GM12873 (cell line): ENCODE measurements around the gene CLDN7.

ENCODE experiments used
- TF ChIP-seq, protein P1 (sequence below): IDR thresholded peaks from 2 replicates; pipeline ENCODE4 v1.5.1; 2012; ENCODE audit warnings: low read depth, mild to moderate bottlenecking, moderate library complexity, low read length, control low read depth; ENCODE audit not compliant: insufficient read depth; ENCODE audit errors: missing control alignments

The CLDN7 gene

DNA sequence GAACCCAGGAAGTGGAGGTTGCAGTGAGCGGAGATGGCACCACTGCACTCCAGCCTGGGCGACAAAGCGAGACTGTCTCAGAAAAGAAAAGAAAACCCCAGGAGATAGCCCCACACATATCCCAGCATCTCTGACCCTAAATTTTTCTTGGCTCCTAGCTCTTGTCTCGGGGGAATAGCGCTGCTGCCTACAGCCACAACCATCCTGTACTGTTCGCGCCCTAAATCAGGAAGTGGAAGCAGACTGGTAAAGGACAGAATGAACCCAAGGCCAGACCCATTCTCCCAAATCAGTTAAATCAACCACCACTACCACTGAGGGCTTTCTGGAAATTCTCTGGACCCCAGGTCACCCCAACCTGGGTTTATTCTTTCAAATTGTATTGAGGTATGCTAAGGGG lies 12.4 kb downstream of the CLDN7 start:
- TF ChIP-seq, protein P1, sequence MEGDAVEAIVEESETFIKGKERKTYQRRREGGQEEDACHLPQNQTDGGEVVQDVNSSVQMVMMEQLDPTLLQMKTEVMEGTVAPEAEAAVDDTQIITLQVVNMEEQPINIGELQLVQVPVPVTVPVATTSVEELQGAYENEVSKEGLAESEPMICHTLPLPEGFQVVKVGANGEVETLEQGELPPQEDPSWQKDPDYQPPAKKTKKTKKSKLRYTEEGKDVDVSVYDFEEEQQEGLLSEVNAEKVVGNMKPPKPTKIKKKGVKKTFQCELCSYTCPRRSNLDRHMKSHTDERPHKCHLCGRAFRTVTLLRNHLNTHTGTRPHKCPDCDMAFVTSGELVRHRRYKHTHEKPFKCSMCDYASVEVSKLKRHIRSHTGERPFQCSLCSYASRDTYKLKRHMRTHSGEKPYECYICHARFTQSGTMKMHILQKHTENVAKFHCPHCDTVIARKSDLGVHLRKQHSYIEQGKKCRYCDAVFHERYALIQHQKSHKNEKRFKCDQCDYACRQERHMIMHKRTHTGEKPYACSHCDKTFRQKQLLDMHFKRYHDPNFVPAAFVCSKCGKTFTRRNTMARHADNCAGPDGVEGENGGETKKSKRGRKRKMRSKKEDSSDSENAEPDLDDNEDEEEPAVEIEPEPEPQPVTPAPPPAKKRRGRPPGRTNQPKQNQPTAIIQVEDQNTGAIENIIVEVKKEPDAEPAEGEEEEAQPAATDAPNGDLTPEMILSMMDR: no peak

DNA sequence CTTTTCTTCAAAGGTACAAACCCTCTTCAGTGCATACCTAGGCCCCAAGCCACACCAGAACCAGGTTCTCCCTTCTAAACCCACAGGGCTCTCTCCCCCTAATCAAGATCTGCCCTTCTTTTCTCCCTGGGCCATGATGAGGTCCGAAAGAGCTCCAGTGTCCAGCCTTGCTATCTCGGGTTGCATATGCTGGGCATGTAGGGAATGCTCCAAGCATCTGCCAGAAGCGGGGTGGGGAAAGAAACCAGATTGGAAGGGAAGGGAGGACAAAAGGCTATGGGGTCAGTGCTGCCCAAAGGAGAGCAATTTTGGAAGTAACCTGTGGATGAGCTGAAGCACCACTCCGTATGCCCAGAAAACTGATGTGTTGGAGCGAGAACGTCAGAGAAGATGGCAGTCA lies 13.1 kb downstream of the CLDN7 start:
- TF ChIP-seq, protein P1: no peak

DNA sequence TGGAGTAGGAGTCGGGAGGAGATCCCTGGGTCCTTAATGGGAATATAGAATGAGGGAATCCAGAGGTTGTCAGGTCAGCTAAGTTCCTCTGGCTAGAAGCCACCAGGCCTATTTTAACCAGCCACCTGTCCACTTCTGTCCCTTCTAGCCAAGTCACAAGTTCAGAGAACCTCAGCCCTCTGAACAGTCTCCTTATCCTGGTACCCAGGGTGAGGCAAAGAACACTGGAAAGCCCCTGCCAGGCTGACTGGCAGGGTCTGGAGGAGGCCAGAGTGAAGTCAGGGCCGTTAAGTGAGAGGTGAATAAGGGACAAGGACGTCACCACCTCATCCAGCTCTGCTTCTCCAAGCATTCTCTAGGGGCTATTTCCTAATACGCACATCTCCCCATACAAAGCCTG lies 13.5 kb downstream of the CLDN7 start:
- TF ChIP-seq, protein P1: no peak

DNA sequence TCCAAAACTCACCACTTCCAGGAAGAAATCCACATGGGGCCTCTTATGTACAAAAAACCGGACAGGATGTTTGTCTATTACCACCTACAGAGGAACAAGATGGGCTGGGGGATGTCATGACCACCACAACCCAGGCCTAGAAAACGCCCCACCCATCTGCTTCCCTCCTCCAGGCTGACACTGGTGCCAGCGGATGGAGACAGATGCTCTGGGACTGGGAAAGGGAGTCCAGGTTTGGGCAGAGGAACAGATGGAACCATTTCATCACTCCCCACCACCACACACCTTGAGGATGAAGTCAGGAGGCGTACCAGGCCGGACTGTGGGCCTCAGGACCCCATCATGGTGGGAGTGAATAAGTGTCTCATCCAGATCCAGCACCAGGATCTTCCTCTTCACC lies 15.5 kb downstream of the CLDN7 start:
- TF ChIP-seq, protein P1: no peak

DNA sequence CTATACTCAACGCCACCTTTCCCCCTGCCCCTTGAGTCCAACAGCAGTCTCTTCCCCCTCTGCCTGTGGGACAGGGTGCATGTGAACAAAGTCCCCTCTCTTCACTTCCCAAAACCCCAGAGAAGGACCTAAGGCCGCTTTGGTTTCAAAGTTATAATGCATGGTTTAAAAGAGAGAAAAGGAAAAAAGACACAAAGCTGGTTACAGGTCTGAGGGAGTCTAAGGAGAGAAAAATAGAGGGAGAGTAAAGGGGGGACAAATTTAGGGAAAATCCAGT lies 18.9 kb downstream of the CLDN7 start:
- TF ChIP-seq, protein P1: no peak

DNA sequence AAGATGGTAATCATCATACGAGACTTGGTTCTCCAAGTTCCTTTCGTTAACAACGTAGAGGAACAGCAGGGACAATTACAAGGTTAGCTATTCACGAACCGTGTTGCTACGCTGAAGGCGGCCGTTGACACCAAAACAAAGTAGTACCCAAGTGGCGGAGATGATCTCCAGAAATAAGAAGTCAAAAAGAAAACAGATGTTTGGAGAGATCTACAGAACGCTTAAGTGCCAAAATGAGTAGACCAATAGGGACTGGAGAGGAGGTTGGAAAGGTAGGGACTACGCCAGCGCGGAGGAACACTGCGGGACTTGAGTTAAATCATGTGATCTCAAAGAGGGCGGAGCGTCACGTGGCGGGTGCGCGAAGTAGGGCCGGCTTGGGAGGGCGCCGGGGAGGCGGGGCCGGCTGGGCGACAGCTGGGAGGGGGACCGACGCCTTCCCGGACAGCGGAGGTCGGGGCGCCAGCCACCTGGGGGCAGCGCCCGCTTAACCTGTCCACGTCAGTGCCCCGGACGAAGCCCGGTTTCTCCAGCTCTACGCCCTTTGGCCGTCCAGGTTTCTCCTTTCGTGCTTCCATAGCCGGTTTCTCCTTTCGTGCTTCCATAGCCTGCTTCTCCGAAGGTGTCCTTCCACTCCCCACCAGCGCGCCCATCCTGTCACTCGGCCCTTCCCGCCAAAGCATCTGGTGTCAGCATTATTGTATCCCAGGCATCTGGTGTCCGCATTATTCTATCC lies 19.4 kb downstream of the CLDN7 start:
- TF ChIP-seq, protein P1: no peak

DNA sequence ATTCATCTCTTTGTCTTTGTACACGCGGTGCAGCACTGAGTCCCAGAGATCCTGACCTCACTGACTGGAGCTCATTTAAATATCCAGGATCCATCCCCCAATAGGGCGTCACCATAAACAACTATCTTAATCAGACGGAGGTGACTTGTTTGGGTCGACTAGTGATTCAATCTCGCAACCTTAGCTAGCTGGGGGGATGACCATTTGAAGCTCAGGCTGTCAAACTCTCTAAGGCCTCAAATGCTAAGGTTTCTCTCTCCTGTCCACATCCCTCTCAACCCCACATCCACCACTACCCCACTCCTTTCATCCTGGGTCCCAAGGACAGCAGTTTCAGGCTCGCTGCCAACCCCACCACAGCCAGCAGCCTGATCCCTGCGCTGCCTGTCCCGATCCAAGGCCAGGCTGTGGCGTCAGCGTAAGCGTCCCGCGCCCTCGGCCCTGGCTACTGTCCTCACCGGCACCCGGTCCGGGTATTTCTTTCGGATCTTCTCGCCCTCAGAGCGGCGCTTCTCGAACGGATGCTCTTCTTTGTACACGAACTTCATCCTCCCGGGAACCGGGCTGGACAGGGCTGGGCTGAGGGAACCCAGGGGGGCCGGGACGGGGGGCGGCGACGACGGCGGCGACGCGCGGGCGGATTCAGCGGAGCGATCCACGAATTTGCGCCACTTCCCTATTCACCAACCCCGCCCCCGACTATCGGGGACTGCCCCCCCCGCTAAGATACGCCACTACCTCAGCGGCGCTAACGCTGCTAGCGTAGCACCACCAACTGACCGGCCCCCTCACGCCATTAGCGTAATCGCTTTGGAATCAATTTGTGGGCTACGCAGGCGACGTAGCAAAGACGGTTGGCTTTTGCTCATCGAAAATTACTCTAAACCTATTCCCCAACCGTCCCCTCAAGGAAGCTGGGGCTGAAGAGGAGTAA lies 20.2 kb downstream of the CLDN7 start, which contains the start of gene GABARAP:
Gene GABARAP, minus strand, starts transcription at position 667 of the 934 bp plus-strand sequence. Its CDS starts 119 bp downstream, at position 548.
- TF ChIP-seq, protein P1: no peak
